ENCODE measurements around the gene LRP1B. TPM values are rescaled to one million over a fixed set of nuclear protein-coding genes. Genes with fewer than 3 reads are reported as not detected.

The LRP1B gene
- total RNA-seq, 4 donors from 2014 or later = 3.3 to 11.1 (median 4.6) TPM

DNA sequence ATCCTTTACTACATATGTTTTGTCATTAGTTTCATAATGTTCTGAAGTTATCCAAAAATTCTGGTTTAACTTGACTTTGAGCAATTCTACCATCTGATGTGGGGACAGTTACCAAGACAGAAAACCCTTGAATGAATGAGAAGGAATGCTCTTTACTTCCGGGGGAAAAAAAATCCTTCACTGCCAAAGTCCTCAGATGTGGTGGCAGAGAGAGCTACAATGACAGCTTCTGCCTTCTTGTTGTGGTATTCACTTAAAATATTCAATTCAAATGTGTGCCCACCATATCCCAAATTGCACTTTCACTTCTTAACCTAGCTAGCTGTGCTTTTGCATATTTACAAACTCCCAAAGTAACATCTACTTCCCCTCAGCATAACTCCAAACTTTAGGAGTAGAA, 1818.9 kb downstream of the LRP1B start:
- DNase-seq = no peak

DNA sequence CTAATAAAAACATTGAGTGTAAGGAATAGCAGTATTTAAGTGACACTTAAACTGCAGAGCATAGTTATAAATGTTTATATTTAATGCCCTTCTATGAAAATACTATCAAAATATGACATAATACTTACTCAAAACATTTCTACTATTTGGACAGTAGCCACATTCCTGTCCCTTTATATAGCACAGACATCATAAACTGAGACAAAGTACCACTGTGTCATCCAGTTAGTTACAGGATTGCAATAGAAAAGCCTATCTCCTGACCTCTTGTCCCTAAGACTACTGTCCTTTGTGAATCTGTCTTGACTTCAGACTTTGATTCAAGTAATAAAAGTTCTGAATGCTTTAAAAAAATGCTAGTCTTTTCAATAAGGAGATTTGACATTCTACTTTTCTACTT, 1822.1 kb downstream of the LRP1B start:
- H3K27ac ChIP-seq = no peak overlapping the region
- H3K4me1 ChIP-seq = no peaks in the 10 kb centered on the region
- no peaks in the 10 kb centered on the region for H3K9me3 ChIP-seq
- H3K36me3 ChIP-seq = no peaks in the 10 kb centered on the region
- in situ Hi-C loops (cut with MboI; ENCODE audit: low sequenced_read_pairs in 4 of 4) (no loop called here), intact Hi-C loops (cut with DNase I; ENCODE audit: low total_unique reads) (no loop called here)
- H3K4me3 ChIP-seq = no peak overlapping the region
- no peak for TF ChIP-seq POLR2A (IDR thresholded peaks at IDR 0.05)
- TF ChIP-seq, protein P1, sequence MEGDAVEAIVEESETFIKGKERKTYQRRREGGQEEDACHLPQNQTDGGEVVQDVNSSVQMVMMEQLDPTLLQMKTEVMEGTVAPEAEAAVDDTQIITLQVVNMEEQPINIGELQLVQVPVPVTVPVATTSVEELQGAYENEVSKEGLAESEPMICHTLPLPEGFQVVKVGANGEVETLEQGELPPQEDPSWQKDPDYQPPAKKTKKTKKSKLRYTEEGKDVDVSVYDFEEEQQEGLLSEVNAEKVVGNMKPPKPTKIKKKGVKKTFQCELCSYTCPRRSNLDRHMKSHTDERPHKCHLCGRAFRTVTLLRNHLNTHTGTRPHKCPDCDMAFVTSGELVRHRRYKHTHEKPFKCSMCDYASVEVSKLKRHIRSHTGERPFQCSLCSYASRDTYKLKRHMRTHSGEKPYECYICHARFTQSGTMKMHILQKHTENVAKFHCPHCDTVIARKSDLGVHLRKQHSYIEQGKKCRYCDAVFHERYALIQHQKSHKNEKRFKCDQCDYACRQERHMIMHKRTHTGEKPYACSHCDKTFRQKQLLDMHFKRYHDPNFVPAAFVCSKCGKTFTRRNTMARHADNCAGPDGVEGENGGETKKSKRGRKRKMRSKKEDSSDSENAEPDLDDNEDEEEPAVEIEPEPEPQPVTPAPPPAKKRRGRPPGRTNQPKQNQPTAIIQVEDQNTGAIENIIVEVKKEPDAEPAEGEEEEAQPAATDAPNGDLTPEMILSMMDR (IDR thresholded peaks at IDR 0.05 in 4 of 5, conservative IDR thresholded peaks at IDR 0.05 in 1 of 5) = no peak
- ATAC-seq (no peak), DNase-seq (no peak)
- H3K27me3 ChIP-seq = no peaks in the 10 kb centered on the region

More for the DNA sequence above, 1818.9 kb downstream of the LRP1B start:
- in situ Hi-C loops (cut with MboI; ENCODE audit: low sequenced_read_pairs in 4 of 4) = no loop called here
- no peak for ATAC-seq
- TF ChIP-seq, protein P1 (IDR thresholded peaks at IDR 0.05 in 4 of 5, conservative IDR thresholded peaks at IDR 0.05 in 1 of 5) = no peak
- no peak for TF ChIP-seq POLR2A (IDR thresholded peaks at IDR 0.05)
- H3K36me3 ChIP-seq = no peaks in the 10 kb centered on the region
- no peak overlapping the region for H3K27ac ChIP-seq
- no peaks in the 10 kb centered on the region for H3K4me1 ChIP-seq
- intact Hi-C loops (cut with DNase I; ENCODE audit: low total_unique reads) = no loop called here
- no peaks in the 10 kb centered on the region for H3K9me3 ChIP-seq
- H3K4me3 ChIP-seq = no peak overlapping the region
- H3K27me3 ChIP-seq = no peaks in the 10 kb centered on the region

- Histone ChIP-seq H3K36me3 (no peaks in the 10 kb centered on the region), H3K4me3 (no peak overlapping the region), H3K4me1 (no peaks in the 10 kb centered on the region), H3K9me3 (no peaks in the 10 kb centered on the region), H3K27me3 (no peaks in the 10 kb centered on the region), H3K27ac (no peak overlapping the region)
- DNase-seq (no peak), ATAC-seq (no peak)
- TF ChIP-seq, protein P1 (IDR thresholded peaks at IDR 0.05 in 4 of 5, conservative IDR thresholded peaks at IDR 0.05 in 1 of 5) = no peak
- no peak for TF ChIP-seq POLR2A (IDR thresholded peaks at IDR 0.05)
- intact Hi-C loops (cut with DNase I; ENCODE audit: low total_unique reads) = no loop called here
- in situ Hi-C loops (cut with MboI; ENCODE audit: low sequenced_read_pairs in 4 of 4) = no loop called here
Measured at GRCh38 chr2:140307532-140307931, 1823.3 kb downstream of the LRP1B start.

- no peak overlapping the region for H3K27ac ChIP-seq
- intact Hi-C loops (cut with DNase I; ENCODE audit: low total_unique reads) = no loop called here
- no peak overlapping the region for H3K4me3 ChIP-seq
- TF ChIP-seq POLR2A (IDR thresholded peaks at IDR 0.05) = no peak
- TF ChIP-seq, protein P1 (IDR thresholded peaks at IDR 0.05 in 4 of 5, conservative IDR thresholded peaks at IDR 0.05 in 1 of 5) = no peak
- no peaks in the 10 kb centered on the region for H3K9me3 ChIP-seq
- DNase-seq (no peak), ATAC-seq (no peak)
- in situ Hi-C loops (cut with MboI; ENCODE audit: low sequenced_read_pairs in 4 of 4) = no loop called here
- no peaks in the 10 kb centered on the region for H3K4me1 ChIP-seq
- no peaks in the 10 kb centered on the region for H3K36me3 ChIP-seq
- no peaks in the 10 kb centered on the region for H3K27me3 ChIP-seq
Measured at GRCh38 chr2:140295767-140296166, 1835.0 kb downstream of the LRP1B start.

- no peaks in the 10 kb centered on the region for H3K4me1 ChIP-seq
- ATAC-seq (no peak), DNase-seq (no peak)
- H3K9me3 ChIP-seq = no peaks in the 10 kb centered on the region
- intact Hi-C loops (cut with DNase I; ENCODE audit: low total_unique reads) (no loop called here), in situ Hi-C loops (cut with MboI; ENCODE audit: low sequenced_read_pairs in 4 of 4) (no loop called here)
- H3K4me3 ChIP-seq = no peak overlapping the region
- no peaks in the 10 kb centered on the region for H3K27me3 ChIP-seq
- H3K36me3 ChIP-seq = no peaks in the 10 kb centered on the region
- TF ChIP-seq, protein P1 (IDR thresholded peaks at IDR 0.05 in 4 of 5, conservative IDR thresholded peaks at IDR 0.05 in 1 of 5) = no peak
- TF ChIP-seq POLR2A (IDR thresholded peaks at IDR 0.05) = no peak
- H3K27ac ChIP-seq = no peak overlapping the region
Measured at GRCh38 chr2:140288726-140289125, 1842.1 kb downstream of the LRP1B start.
